CD4-positive, alpha-beta T cell (primary cell): ENCODE data around the gene GCK. TPM values are rescaled to one million over a fixed set of nuclear protein-coding genes. Genes with fewer than 3 reads are reported as not detected.
A peak's percentile ranks its signal among the peaks of the same experiment; 100 is the strongest.

ENCODE experiments used
- ATAC-seq: fragments of 200-7000 bp; cut with Tn5 transposase; one replicate; pipeline ENCODE4 v1.10.0; 2022; ENCODE audit warnings: mild to moderate bottlenecking; ENCODE audit not compliant: poor library complexity
- CTCF ChIA-PET: fragments of 350-600 bp; sonication (Branson Sonifier 250); formaldehyde crosslinking; loops from one replicate; lab custom pipeline; 2021; ENCODE audit warnings: antibody characterized with exemption, inconsistent platforms; lab: Charles Lee
- POLR2A ChIA-PET: fragments of 350-600 bp; sonication (Branson Sonifier 250); formaldehyde crosslinking; loops from one replicate; lab custom pipeline; 2021; ENCODE audit warnings: antibody characterized with exemption, inconsistent platforms; lab: Charles Lee
- DNase-seq, 14 experiments: peaks; one replicate each; pipeline ENCODE4 v3.0.0-alpha.2; 2013 to 2020; ENCODE audit warnings: mixed read lengths in 2 of 14
- H3K27ac ChIP-seq, 2 donors: one replicate each; pipeline versions ENCODE4 v1.5.1 to v1.7.0; 2013; ENCODE audit warnings: low read length in 2 of 2, low read depth in 1 of 2, mild to moderate bottlenecking in 1 of 2
- H3K27me3 ChIP-seq, 2 experiments: 1 replicate in 1 of 2; 2 replicates in 1 of 2; pipeline versions ENCODE4 v1.6.1 to v1.7.0; 2013; ENCODE audit warnings: low read length in 2 of 2, control low read depth in 1 of 2, mild to moderate bottlenecking in 1 of 2, moderate library complexity in 1 of 2; ENCODE audit not compliant: insufficient read depth in 2 of 2, control insufficient read depth in 1 of 2
- H3K36me3 ChIP-seq: one replicate; pipeline ENCODE4 v1.6.1; 2013; ENCODE audit warnings: low read length, control low read depth; ENCODE audit not compliant: insufficient read depth
- H3K4me1 ChIP-seq: one replicate; pipeline ENCODE4 v1.6.1; 2013; ENCODE audit warnings: low read length, control low read depth; ENCODE audit not compliant: insufficient read depth
- H3K4me3 ChIP-seq: one replicate; pipeline ENCODE4 v1.5.1; 2013; ENCODE audit warnings: mild to moderate bottlenecking, low read length, moderate library complexity
- H3K9me3 ChIP-seq, 2 experiments: 1 replicate in 1 of 2; 2 replicates in 1 of 2; pipeline versions ENCODE4 v1.6.1 to v1.7.0; 2013; ENCODE audit warnings: low read length in 2 of 2, mild to moderate bottlenecking in 2 of 2, control low read depth in 1 of 2, moderate library complexity in 1 of 2; ENCODE audit not compliant: control insufficient read depth in 1 of 2, insufficient read depth in 1 of 2
- H3K27ac Mint-ChIP-seq: one replicate; pipeline ENCODE4 v1.8.0; 2020; ENCODE audit warnings: mixed read lengths
- H3K27me3 Mint-ChIP-seq: one replicate; pipeline ENCODE4 v1.8.0; 2021; ENCODE audit warnings: mixed read lengths
- H3K36me3 Mint-ChIP-seq: one replicate; pipeline ENCODE4 v1.8.0; 2021; ENCODE audit warnings: low read depth, mixed read lengths
- H3K4me1 Mint-ChIP-seq: one replicate; pipeline ENCODE4 v1.8.0; 2021; ENCODE audit warnings: low read depth, mixed read lengths
- H3K4me3 Mint-ChIP-seq: one replicate; pipeline ENCODE4 v1.8.0; 2020; ENCODE audit warnings: mild to moderate bottlenecking, mixed read lengths
- H3K9me3 Mint-ChIP-seq: one replicate; pipeline ENCODE4 v1.8.0; 2020; ENCODE audit warnings: mixed read lengths
- CTCF ChIP-seq: fragments of 200-600 bp; IDR thresholded peaks from one replicate; pipeline ENCODE4 v1.8.0; 2022; ENCODE audit warnings: antibody characterized with exemption, mild to moderate bottlenecking
- intact Hi-C, 2 experiments: fragments of 100-400 bp; cut with DNase I in 1 of 2; cut with micrococcal nuclease in 1 of 2; formaldehyde crosslinking; loops; one replicate each; pipeline versions ENCODE4 v1.15.1 to v1.9.0; 2023 to 2025; cut with DNase I, micrococcal nuclease
- total RNA-seq, 174 experiments: library from RNA in 2 of 174; stranded (reverse) in 2 of 174; gene quantifications; one replicate each; pipeline ENCODE4 v1.2.3 and lab custom pipeline; 2021 to 2026

GCK gene
- total RNA-seq, 2 experiments from 2014 or later: 0.47 to 0.71 TPM

- Histone ChIP-seq H3K4me1 (no peaks in the 10 kb centered on the region), H3K27ac (no peak overlapping the region), H3K27me3 (no peaks in the 10 kb centered on the region), H3K36me3 (no peaks in the 10 kb centered on the region), H3K4me3 (no peak overlapping the region), H3K9me3 (peaks cover 0 to 4% of the 10 kb centered on the region in 2 experiments)
- DNase-seq (peak in 1 of 14 experiments; percentile 5), ATAC-seq (no peak)
- Mint-ChIP-seq H3K27ac (no peak overlapping the region), H3K4me3 (no peak overlapping the region), H3K27me3 (no peaks in the 10 kb centered on the region), H3K9me3 (peaks cover 2% of the 10 kb centered on the region), H3K4me1 (no peaks in the 10 kb centered on the region), H3K36me3 (no peaks in the 10 kb centered on the region)
- CTCF ChIA-PET: no interaction called here
- no peak for TF ChIP-seq CTCF
- intact Hi-C loops: no loop called here
- POLR2A ChIA-PET: no interaction called here
Measured at GRCh38 chr7:44184206-44184872, 4.9 kb downstream of the GCK start.

- Mint-ChIP-seq H3K4me3 (no peak overlapping the region), H3K9me3 (peaks cover 2% of the 10 kb centered on the region), H3K27ac (no peak overlapping the region), H3K27me3 (no peaks in the 10 kb centered on the region), H3K36me3 (no peaks in the 10 kb centered on the region), H3K4me1 (no peaks in the 10 kb centered on the region)
- TF ChIP-seq CTCF: no peak
- H3K27me3 ChIP-seq: no peaks in the 10 kb centered on the region
- DNase-seq: no peak
- POLR2A ChIA-PET: no interaction called here
- CTCF ChIA-PET: no interaction called here
- no peak overlapping the region for H3K4me3 ChIP-seq
- intact Hi-C loops: no loop called here
- H3K27ac ChIP-seq: no peak overlapping the region
- no peak for ATAC-seq
- H3K36me3 ChIP-seq: no peaks in the 10 kb centered on the region
- H3K9me3 ChIP-seq: peaks cover 0 to 4% of the 10 kb centered on the region in 2 experiments
- no peaks in the 10 kb centered on the region for H3K4me1 ChIP-seq
Measured at GRCh38 chr7:44183386-44183785, 5.9 kb downstream of the GCK start.

GRCh38 chr7:44182827-44183226 lies 6.4 kb downstream of the GCK start:
- no peak overlapping the region for H3K4me3 Mint-ChIP-seq
- peaks cover 0 to 5% of the 10 kb centered on the region in 2 experiments for H3K27me3 ChIP-seq
- CTCF ChIA-PET: no interaction called here
- peaks cover 2% of the 10 kb centered on the region for H3K9me3 Mint-ChIP-seq
- ATAC-seq (no peak), DNase-seq (no peak)
- no peaks in the 10 kb centered on the region for H3K36me3 ChIP-seq
- POLR2A ChIA-PET: interaction anchor here (0.6 kb wide), 1 partner anchor 875 kb away, joined by 3 read pairs; no protein-coding TSS in a partner anchor
- H3K27me3 Mint-ChIP-seq: peaks cover 5% of the 10 kb centered on the region
- H3K9me3 ChIP-seq: peaks cover 0 to 4% of the 10 kb centered on the region in 2 experiments
- no peak overlapping the region for H3K27ac ChIP-seq
- no peaks in the 10 kb centered on the region for H3K36me3 Mint-ChIP-seq
- H3K27ac Mint-ChIP-seq: no peak overlapping the region
- no peaks in the 10 kb centered on the region for H3K4me1 ChIP-seq
- intact Hi-C loops: no loop called here
- H3K4me3 ChIP-seq: no peak overlapping the region
- no peaks in the 10 kb centered on the region for H3K4me1 Mint-ChIP-seq
- no peak for TF ChIP-seq CTCF
